ENCODE measurements around the gene OGFR.
A peak's percentile ranks its signal among the peaks of the same experiment; 100 is the strongest.

The OGFR gene

GRCh38 chr20:62827311-62828038 is 22.8 kb downstream of the OGFR start:
- DNase-seq: no peak

- DNase-seq: no peak
Measured at GRCh38 chr20:62828051-62828450, 23.4 kb downstream of the OGFR start.

GRCh38 chr20:62828511-62829230 is 24.0 kb downstream of the OGFR start:
- DNase-seq: no peak

- no peak for DNase-seq
Measured at GRCh38 chr20:62829231-62830230, 24.9 kb downstream of the OGFR start.

GRCh38 chr20:62830251-62830650 is 25.6 kb downstream of the OGFR start:
- no peak for DNase-seq

- DNase-seq: no peak
Measured at GRCh38 chr20:62830821-62831220, 26.2 kb downstream of the OGFR start.

GRCh38 chr20:62831361-62831788 is 26.7 kb downstream of the OGFR start:
- DNase-seq: no peak

GRCh38 chr20:62831854-62832211 is 27.2 kb downstream of the OGFR start:
- no peak for DNase-seq

- peak; percentile 16 for DNase-seq
Measured at GRCh38 chr20:62832212-62832922, 27.7 kb downstream of the OGFR start.

- no peak for DNase-seq
Measured at GRCh38 chr20:62832951-62833391, 28.3 kb downstream of the OGFR start.

- no peak for DNase-seq
Measured at GRCh38 chr20:62834967-62835730, 30.5 kb downstream of the OGFR start.

- DNase-seq: no peak
Measured at GRCh38 chr20:62835931-62836861, 31.6 kb downstream of the OGFR start.

GRCh38 chr20:62836967-62837490 is 32.4 kb downstream of the OGFR start:
- DNase-seq: no peak

- no peak for DNase-seq
Measured at GRCh38 chr20:62837790-62838127, 33.1 kb downstream of the OGFR start.

- peak; percentile 60 for DNase-seq
Measured at GRCh38 chr20:62838128-62838891, 33.7 kb downstream of the OGFR start.

GRCh38 chr20:62839261-62839660 is 34.6 kb downstream of the OGFR start:
- DNase-seq: no peak

- no peak for DNase-seq
Measured at GRCh38 chr20:62839816-62840215, 35.2 kb downstream of the OGFR start.

- no peak for DNase-seq
Measured at GRCh38 chr20:62840244-62841197, 35.9 kb downstream of the OGFR start.
